Measurements from ENCODE around the gene UMAD1.

UMAD1 gene

GRCh38 chr7:7907306-7907705 lies 266.8 kb downstream of the UMAD1 start:
- DNase-seq, result no peak

- DNase-seq, result no peak
These were observed 268.1 kb downstream of the UMAD1 start for GRCh38 chr7:7908622-7909145.

- DNase-seq, result no peak
These were observed 268.8 kb downstream of the UMAD1 start for GRCh38 chr7:7909376-7909775.

- no peak for DNase-seq
These were observed 271.0 kb downstream of the UMAD1 start for GRCh38 chr7:7911369-7912123.

- DNase-seq, result no peak
These were observed 272.4 kb downstream of the UMAD1 start for GRCh38 chr7:7912937-7913336.

- no peak for DNase-seq
These were observed 273.0 kb downstream of the UMAD1 start for GRCh38 chr7:7913504-7913903.

- no peak for DNase-seq
These were observed 274.0 kb downstream of the UMAD1 start for GRCh38 chr7:7914547-7914946.

- no peak for DNase-seq
These were observed 275.5 kb downstream of the UMAD1 start for GRCh38 chr7:7916064-7916463.

GRCh38 chr7:7917593-7917992 lies 277.0 kb downstream of the UMAD1 start:
- DNase-seq, result no peak

GRCh38 chr7:7918736-7919448 lies 278.3 kb downstream of the UMAD1 start:
- DNase-seq, result no peak

GRCh38 chr7:7919449-7919945 lies 278.9 kb downstream of the UMAD1 start:
- no peak for DNase-seq

- no peak for DNase-seq
These were observed 279.5 kb downstream of the UMAD1 start for GRCh38 chr7:7920056-7920455.

- DNase-seq, result no peak
These were observed 279.9 kb downstream of the UMAD1 start for GRCh38 chr7:7920481-7920880.

- DNase-seq, result no peak
These were observed 281.3 kb downstream of the UMAD1 start for GRCh38 chr7:7921830-7922229.

GRCh38 chr7:7922684-7923385 lies 282.3 kb downstream of the UMAD1 start:
- peak; percentile 21 for DNase-seq

GRCh38 chr7:7923818-7924217 lies 283.3 kb downstream of the UMAD1 start:
- no peak for DNase-seq

- no peak for DNase-seq
These were observed 283.8 kb downstream of the UMAD1 start for GRCh38 chr7:7924303-7924702.

Measured in NCI-H146 (cell line).